Measurements from ENCODE around the gene PPFIA2. TPM values are rescaled to one million over a fixed set of nuclear protein-coding genes. Genes with fewer than 3 reads are reported as not detected.

The PPFIA2 gene
- polyA plus RNA-seq, 3 donors = not detected

- Mint-ChIP-seq H3K4me1 (no peaks in the 10 kb centered on the region), H3K36me3 (no peaks in the 10 kb centered on the region), H3K4me3 (no peak overlapping the region), H3K27ac (no peak overlapping the region), H3K9me3 (peaks cover 0 to 3% (median 0%) of the 10 kb centered on the region in 7 donors), H3K27me3 (ENCODE audit: low read depth in 3 of 3) (peaks cover 0 to 3% (median 0%) of the 10 kb centered on the region in 3 donors)
- Histone ChIP-seq H3K9me3 (replicated peaks in 1 of 2; ENCODE audit: control insufficient read depth in 1 of 2, insufficient read depth in 1 of 2, low read length in 2 of 2) (no peaks in the 10 kb centered on the region), H3K27ac (ENCODE audit: low read depth in 1 of 2, low read length in 2 of 2) (no peak overlapping the region), H3K9ac (ENCODE audit: insufficient read depth, low read length, poor library complexity, severe bottlenecking) (no peak overlapping the region), H2AFZ (ENCODE audit: insufficient read depth, low read depth, low read length, poor library complexity, severe bottlenecking) (no peak overlapping the region), H3K4me2 (replicated peaks; ENCODE audit: extremely low read depth, low read length, poor library complexity, severe bottlenecking) (no peak overlapping the region), H3K36me3 (replicated peaks in 1 of 2; ENCODE audit: control insufficient read depth in 1 of 2, insufficient read depth in 2 of 2, low read length in 2 of 2) (no peaks in the 10 kb centered on the region), H3K27me3 (ENCODE audit: control insufficient read depth in 2 of 2, insufficient read depth in 2 of 2, low read length in 2 of 2) (no peaks in the 10 kb centered on the region), H4K20me1 (ENCODE audit: insufficient read depth, low read length) (no peaks in the 10 kb centered on the region), H3K4me3 (replicated peaks in 1 of 3; ENCODE audit: low read depth in 2 of 3, low read length in 3 of 3) (no peak overlapping the region), H3K79me2 (ENCODE audit: insufficient read depth, low read length) (no peaks in the 10 kb centered on the region), H3K4me1 (ENCODE audit: control insufficient read depth in 1 of 2, insufficient read depth in 2 of 2, low read length in 2 of 2) (no peaks in the 10 kb centered on the region)
- TF ChIP-seq, protein P1, sequence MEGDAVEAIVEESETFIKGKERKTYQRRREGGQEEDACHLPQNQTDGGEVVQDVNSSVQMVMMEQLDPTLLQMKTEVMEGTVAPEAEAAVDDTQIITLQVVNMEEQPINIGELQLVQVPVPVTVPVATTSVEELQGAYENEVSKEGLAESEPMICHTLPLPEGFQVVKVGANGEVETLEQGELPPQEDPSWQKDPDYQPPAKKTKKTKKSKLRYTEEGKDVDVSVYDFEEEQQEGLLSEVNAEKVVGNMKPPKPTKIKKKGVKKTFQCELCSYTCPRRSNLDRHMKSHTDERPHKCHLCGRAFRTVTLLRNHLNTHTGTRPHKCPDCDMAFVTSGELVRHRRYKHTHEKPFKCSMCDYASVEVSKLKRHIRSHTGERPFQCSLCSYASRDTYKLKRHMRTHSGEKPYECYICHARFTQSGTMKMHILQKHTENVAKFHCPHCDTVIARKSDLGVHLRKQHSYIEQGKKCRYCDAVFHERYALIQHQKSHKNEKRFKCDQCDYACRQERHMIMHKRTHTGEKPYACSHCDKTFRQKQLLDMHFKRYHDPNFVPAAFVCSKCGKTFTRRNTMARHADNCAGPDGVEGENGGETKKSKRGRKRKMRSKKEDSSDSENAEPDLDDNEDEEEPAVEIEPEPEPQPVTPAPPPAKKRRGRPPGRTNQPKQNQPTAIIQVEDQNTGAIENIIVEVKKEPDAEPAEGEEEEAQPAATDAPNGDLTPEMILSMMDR (IDR thresholded peaks at IDR 0.05) = no peak
- 57% methylated on average over 1 of the region's 3 CpGs for WGBS (ENCODE audit: insufficient coverage)
- no peak for DNase-seq
- intact Hi-C loops (cut with micrococcal nuclease) = no loop called here
These were observed 144.0 kb downstream of the PPFIA2 start for GRCh38 chr12:81615026-81615588.

- Mint-ChIP-seq H3K9me3 (peaks cover 0 to 3% (median 0%) of the 10 kb centered on the region in 7 donors), H3K36me3 (no peaks in the 10 kb centered on the region), H3K27ac (no peak overlapping the region), H3K4me3 (no peak overlapping the region), H3K4me1 (no peaks in the 10 kb centered on the region), H3K27me3 (ENCODE audit: low read depth in 3 of 3) (no peaks in the 10 kb centered on the region)
- Histone ChIP-seq H2AFZ (ENCODE audit: insufficient read depth, low read depth, low read length, poor library complexity, severe bottlenecking) (no peak overlapping the region), H3K27me3 (ENCODE audit: control insufficient read depth in 2 of 2, insufficient read depth in 2 of 2, low read length in 2 of 2) (no peaks in the 10 kb centered on the region), H3K4me3 (replicated peaks in 1 of 3; ENCODE audit: low read depth in 2 of 3, low read length in 3 of 3) (no peak overlapping the region), H3K36me3 (replicated peaks in 1 of 2; ENCODE audit: control insufficient read depth in 1 of 2, insufficient read depth in 2 of 2, low read length in 2 of 2) (no peaks in the 10 kb centered on the region), H4K20me1 (ENCODE audit: insufficient read depth, low read length) (no peaks in the 10 kb centered on the region), H3K79me2 (ENCODE audit: insufficient read depth, low read length) (no peaks in the 10 kb centered on the region), H3K4me2 (replicated peaks; ENCODE audit: extremely low read depth, low read length, poor library complexity, severe bottlenecking) (no peak overlapping the region), H3K9ac (ENCODE audit: insufficient read depth, low read length, poor library complexity, severe bottlenecking) (no peak overlapping the region), H3K9me3 (replicated peaks in 1 of 2; ENCODE audit: control insufficient read depth in 1 of 2, insufficient read depth in 1 of 2, low read length in 2 of 2) (no peaks in the 10 kb centered on the region), H3K27ac (ENCODE audit: low read depth in 1 of 2, low read length in 2 of 2) (no peak overlapping the region), H3K4me1 (ENCODE audit: control insufficient read depth in 1 of 2, insufficient read depth in 2 of 2, low read length in 2 of 2) (no peaks in the 10 kb centered on the region)
- DNase-seq = no peak
- intact Hi-C loops (cut with micrococcal nuclease) = no loop called here
- WGBS (ENCODE audit: insufficient coverage) = 89% methylated on average over 12 of the region's 18 CpGs
- TF ChIP-seq, protein P1 (IDR thresholded peaks at IDR 0.05) = peak; percentile 12
These were observed 147.9 kb downstream of the PPFIA2 start for GRCh38 chr12:81610955-81611889.

Measured in CD14-positive monocyte (primary cell).